ENCODE results near the gene SCNM1. TPM values are rescaled to one million over a fixed set of nuclear protein-coding genes. Genes with fewer than 3 reads are reported as not detected.

Gene SCNM1
- total and polyA plus RNA-seq, 9 of the 15 experiments (the other 6 are each of a cell fraction or from before 2014, with no cell fraction given) = 17.2 to 204 (median 63.0) TPM

DNA sequence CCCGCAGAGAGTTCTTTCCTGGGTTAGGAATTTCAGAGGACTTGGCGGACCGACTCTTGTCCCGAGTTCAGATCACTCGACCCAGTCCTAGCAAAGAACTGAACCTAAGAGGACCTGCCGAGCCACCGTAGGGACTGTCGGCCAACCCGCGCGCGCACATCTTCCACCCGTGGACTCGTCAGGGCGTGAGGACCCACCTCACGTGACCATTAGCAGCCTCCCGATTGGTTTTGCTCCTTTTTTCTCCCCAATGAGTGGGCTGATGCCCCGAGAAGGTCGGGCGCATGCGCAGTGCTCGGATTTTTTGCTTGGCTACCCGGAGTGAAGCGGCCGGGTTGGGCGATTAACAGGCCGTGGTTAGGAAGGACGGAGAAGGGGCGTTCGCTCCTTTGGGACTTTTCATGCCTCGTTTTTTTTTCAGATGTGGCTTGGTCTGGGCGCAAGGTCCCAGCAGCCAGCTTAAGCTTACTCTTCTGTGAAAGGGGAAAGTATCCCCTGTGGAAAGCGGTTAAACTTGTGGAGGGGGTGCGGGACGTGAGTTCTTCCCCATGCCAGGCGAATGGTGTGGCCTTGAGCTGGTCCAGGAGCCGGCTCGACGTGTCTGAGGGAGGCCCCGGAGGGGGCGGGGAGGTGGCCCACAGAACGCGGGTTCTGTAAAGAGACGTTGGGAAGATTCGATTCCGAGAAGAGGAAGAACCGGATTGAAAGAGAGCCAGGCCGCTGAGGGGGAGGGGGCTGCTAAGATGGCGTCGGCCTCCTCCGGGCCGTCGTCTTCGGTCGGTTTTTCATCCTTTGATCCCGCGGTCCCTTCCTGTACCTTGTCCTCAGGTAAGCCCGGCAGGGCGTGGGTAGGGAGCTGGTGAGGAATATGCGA is 32.5 kb downstream of the SCNM1 start, which contains the start of gene PIP5K1A (continued):
- TF ChIP-seq, protein P1, sequence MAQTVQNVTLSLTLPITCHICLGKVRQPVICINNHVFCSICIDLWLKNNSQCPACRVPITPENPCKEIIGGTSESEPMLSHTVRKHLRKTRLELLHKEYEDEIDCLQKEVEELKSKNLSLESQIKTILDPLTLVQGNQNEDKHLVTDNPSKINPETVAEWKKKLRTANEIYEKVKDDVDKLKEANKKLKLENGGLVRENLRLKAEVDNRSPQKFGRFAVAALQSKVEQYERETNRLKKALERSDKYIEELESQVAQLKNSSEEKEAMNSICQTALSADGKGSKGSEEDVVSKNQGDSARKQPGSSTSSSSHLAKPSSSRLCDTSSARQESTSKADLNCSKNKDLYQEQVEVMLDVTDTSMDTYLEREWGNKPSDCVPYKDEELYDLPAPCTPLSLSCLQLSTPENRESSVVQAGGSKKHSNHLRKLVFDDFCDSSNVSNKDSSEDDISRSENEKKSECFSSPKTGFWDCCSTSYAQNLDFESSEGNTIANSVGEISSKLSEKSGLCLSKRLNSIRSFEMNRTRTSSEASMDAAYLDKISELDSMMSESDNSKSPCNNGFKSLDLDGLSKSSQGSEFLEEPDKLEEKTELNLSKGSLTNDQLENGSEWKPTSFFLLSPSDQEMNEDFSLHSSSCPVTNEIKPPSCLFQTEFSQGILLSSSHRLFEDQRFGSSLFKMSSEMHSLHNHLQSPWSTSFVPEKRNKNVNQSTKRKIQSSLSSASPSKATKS (CRISPR knock-in tag; IDR thresholded peaks at IDR 0.05) = no peak
- no peak for TF ChIP-seq SMAD2 (IDR thresholded peaks at IDR 0.05; ENCODE audit: low read depth, low read length)
- TF ChIP-seq, protein P2, sequence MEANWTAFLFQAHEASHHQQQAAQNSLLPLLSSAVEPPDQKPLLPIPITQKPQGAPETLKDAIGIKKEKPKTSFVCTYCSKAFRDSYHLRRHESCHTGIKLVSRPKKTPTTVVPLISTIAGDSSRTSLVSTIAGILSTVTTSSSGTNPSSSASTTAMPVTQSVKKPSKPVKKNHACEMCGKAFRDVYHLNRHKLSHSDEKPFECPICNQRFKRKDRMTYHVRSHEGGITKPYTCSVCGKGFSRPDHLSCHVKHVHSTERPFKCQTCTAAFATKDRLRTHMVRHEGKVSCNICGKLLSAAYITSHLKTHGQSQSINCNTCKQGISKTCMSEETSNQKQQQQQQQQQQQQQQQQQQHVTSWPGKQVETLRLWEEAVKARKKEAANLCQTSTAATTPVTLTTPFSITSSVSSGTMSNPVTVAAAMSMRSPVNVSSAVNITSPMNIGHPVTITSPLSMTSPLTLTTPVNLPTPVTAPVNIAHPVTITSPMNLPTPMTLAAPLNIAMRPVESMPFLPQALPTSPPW (CRISPR knock-in tag; IDR thresholded peaks at IDR 0.05) = peak; percentile 51
- no peak for TF ChIP-seq ZNF274 (IDR thresholded peaks at IDR 0.05; ENCODE audit: borderline replicate concordance, low read depth, low read length)
- TF ChIP-seq ZBTB8A (IDR thresholded peaks at IDR 0.05; ENCODE audit: partially characterized antibody) = no peak
- TF ChIP-seq NRF1 (conservative IDR thresholded peaks at IDR 0.05 in 1 of 2, IDR thresholded peaks at IDR 0.05 in 1 of 2) = peak; percentile 99
- TF ChIP-seq BCL6 (CRISPR knock-in tag; IDR thresholded peaks at IDR 0.05) = no peak
- TF ChIP-seq TGIF2 (CRISPR knock-in tag; IDR thresholded peaks at IDR 0.05) = no peak
- no peak for TF ChIP-seq TRIM24 (IDR thresholded peaks at IDR 0.05)
- TF ChIP-seq BRCA1 (IDR thresholded peaks at IDR 0.05) = no peak
- no peak for TF ChIP-seq BRCA1 (CRISPR knock-in tag; IDR thresholded peaks at IDR 0.05)
- TF ChIP-seq, protein P3, sequence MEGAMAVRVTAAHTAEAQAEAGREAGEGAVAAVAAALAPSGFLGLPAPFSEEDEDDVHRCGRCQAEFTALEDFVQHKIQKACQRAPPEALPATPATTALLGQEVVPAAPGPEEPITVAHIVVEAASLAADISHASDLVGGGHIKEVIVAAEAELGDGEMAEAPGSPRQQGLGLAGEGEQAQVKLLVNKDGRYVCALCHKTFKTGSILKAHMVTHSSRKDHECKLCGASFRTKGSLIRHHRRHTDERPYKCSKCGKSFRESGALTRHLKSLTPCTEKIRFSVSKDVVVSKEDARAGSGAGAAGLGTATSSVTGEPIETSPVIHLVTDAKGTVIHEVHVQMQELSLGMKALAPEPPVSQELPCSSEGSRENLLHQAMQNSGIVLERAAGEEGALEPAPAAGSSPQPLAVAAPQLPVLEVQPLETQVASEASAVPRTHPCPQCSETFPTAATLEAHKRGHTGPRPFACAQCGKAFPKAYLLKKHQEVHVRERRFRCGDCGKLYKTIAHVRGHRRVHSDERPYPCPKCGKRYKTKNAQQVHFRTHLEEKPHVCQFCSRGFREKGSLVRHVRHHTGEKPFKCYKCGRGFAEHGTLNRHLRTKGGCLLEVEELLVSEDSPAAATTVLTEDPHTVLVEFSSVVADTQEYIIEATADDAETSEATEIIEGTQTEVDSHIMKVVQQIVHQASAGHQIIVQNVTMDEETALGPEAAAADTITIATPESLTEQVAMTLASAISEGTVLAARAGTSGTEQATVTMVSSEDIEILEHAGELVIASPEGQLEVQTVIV (CRISPR knock-in tag; IDR thresholded peaks at IDR 0.05; ENCODE audit: borderline replicate concordance) = no peak
- TF ChIP-seq HOXB6 (CRISPR knock-in tag; IDR thresholded peaks at IDR 0.05; ENCODE audit: borderline replicate concordance) = no peak
- TF ChIP-seq, protein P4, sequence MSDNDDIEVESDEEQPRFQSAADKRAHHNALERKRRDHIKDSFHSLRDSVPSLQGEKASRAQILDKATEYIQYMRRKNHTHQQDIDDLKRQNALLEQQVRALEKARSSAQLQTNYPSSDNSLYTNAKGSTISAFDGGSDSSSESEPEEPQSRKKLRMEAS (CRISPR knock-in tag; IDR thresholded peaks at IDR 0.05) = peak; percentile 76
- no peak for TF ChIP-seq NFXL1 (CRISPR knock-in tag; IDR thresholded peaks at IDR 0.05)
- no peak for TF ChIP-seq KLF10 (CRISPR knock-in tag; IDR thresholded peaks at IDR 0.05)
